ENCODE data around the gene FLRT1. TPM values are rescaled to one million over a fixed set of nuclear protein-coding genes. Genes with fewer than 3 reads are reported as not detected.

Gene FLRT1
- total RNA-seq, 2 donors from 2014 or later = not detected

GRCh38 chr11:64018310-64018709 is 17.4 kb upstream of the FLRT1 start:
- Mint-ChIP-seq H3K4me3 (no peak overlapping the region), H3K27ac (no peak overlapping the region), H3K4me1 (peaks cover 12% of the 10 kb centered on the region), H3K9me3 (no peaks in the 10 kb centered on the region), H3K36me3 (ENCODE audit: low read depth) (no peaks in the 10 kb centered on the region), H3K27me3 (ENCODE audit: insufficient read depth) (peaks cover 54% of the 10 kb centered on the region)
- Histone ChIP-seq H3K4me3 (ENCODE audit: low read length) (no peak overlapping the region), H3K4me1 (ENCODE audit: control insufficient read depth, insufficient read depth, low read length) (peaks cover 3% of the 10 kb centered on the region), H3K27me3 (ENCODE audit: control insufficient read depth, insufficient read depth, low read length, poor library complexity, severe bottlenecking) (no peaks in the 10 kb centered on the region), H3K36me3 (ENCODE audit: control insufficient read depth, insufficient read depth, low read length) (no peaks in the 10 kb centered on the region), H3K9ac (ENCODE audit: extremely low read depth, low read length, poor library complexity, severe bottlenecking) (no peak overlapping the region), H3K27ac (ENCODE audit: low read depth, low read length) (no peak overlapping the region), H3K9me3 (ENCODE audit: control insufficient read depth, low read length) (no peaks in the 10 kb centered on the region)
- no peak for DNase-seq
- TF ChIP-seq, protein P1, sequence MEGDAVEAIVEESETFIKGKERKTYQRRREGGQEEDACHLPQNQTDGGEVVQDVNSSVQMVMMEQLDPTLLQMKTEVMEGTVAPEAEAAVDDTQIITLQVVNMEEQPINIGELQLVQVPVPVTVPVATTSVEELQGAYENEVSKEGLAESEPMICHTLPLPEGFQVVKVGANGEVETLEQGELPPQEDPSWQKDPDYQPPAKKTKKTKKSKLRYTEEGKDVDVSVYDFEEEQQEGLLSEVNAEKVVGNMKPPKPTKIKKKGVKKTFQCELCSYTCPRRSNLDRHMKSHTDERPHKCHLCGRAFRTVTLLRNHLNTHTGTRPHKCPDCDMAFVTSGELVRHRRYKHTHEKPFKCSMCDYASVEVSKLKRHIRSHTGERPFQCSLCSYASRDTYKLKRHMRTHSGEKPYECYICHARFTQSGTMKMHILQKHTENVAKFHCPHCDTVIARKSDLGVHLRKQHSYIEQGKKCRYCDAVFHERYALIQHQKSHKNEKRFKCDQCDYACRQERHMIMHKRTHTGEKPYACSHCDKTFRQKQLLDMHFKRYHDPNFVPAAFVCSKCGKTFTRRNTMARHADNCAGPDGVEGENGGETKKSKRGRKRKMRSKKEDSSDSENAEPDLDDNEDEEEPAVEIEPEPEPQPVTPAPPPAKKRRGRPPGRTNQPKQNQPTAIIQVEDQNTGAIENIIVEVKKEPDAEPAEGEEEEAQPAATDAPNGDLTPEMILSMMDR (conservative IDR thresholded peaks at IDR 0.05) = no peak
- WGBS, 2 experiments (ENCODE audit: insufficient coverage in 1 of 2, insufficient read length in 1 of 2) = 95 to 97% methylated on average over 5 to 8 of the region's 8 CpGs

GRCh38 chr11:64019106-64020037 is 16.4 kb upstream of the FLRT1 start:
- Mint-ChIP-seq H3K27me3 (ENCODE audit: insufficient read depth) (peaks cover 51% of the 10 kb centered on the region), H3K9me3 (no peaks in the 10 kb centered on the region), H3K27ac (no peak overlapping the region), H3K4me3 (no peak overlapping the region), H3K4me1 (peaks cover 12% of the 10 kb centered on the region), H3K36me3 (ENCODE audit: low read depth) (no peaks in the 10 kb centered on the region)
- no peaks in the 10 kb centered on the region for H3K36me3 ChIP-seq (ENCODE audit: control insufficient read depth, insufficient read depth, low read length)
- no peak for DNase-seq
- H3K4me3 ChIP-seq (ENCODE audit: low read length) = no peak overlapping the region
- H3K9me3 ChIP-seq (ENCODE audit: control insufficient read depth, low read length) = no peaks in the 10 kb centered on the region
- H3K27me3 ChIP-seq (ENCODE audit: control insufficient read depth, insufficient read depth, low read length, poor library complexity, severe bottlenecking) = no peaks in the 10 kb centered on the region
- TF ChIP-seq, protein P1 (conservative IDR thresholded peaks at IDR 0.05) = no peak
- WGBS, 2 experiments (ENCODE audit: insufficient coverage in 1 of 2, insufficient read length in 1 of 2) = 89 to 90% methylated on average over 7 to 27 of the region's 27 CpGs
- no peak overlapping the region for H3K27ac ChIP-seq (ENCODE audit: low read depth, low read length)
- H3K9ac ChIP-seq (ENCODE audit: extremely low read depth, low read length, poor library complexity, severe bottlenecking) = no peak overlapping the region
- peaks cover 3% of the 10 kb centered on the region for H3K4me1 ChIP-seq (ENCODE audit: control insufficient read depth, insufficient read depth, low read length)

GRCh38 chr11:64020976-64021756 is 14.6 kb upstream of the FLRT1 start:
- Mint-ChIP-seq H3K9me3 (no peaks in the 10 kb centered on the region), H3K27ac (no peak overlapping the region), H3K36me3 (ENCODE audit: low read depth) (no peaks in the 10 kb centered on the region), H3K27me3 (ENCODE audit: insufficient read depth) (peaks cover 41% of the 10 kb centered on the region), H3K4me3 (no peak overlapping the region), H3K4me1 (peaks cover 17% of the 10 kb centered on the region)
- peaks cover 3% of the 10 kb centered on the region for H3K4me1 ChIP-seq (ENCODE audit: control insufficient read depth, insufficient read depth, low read length)
- 76 to 85% methylated on average over 14 to 22 of the region's 22 CpGs for WGBS, 2 experiments (ENCODE audit: insufficient coverage in 1 of 2, insufficient read length in 1 of 2)
- H3K27ac ChIP-seq (ENCODE audit: low read depth, low read length) = no peak overlapping the region
- no peak overlapping the region for H3K4me3 ChIP-seq (ENCODE audit: low read length)
- H3K9ac ChIP-seq (ENCODE audit: extremely low read depth, low read length, poor library complexity, severe bottlenecking) = no peak overlapping the region
- H3K36me3 ChIP-seq (ENCODE audit: control insufficient read depth, insufficient read depth, low read length) = no peaks in the 10 kb centered on the region
- no peaks in the 10 kb centered on the region for H3K9me3 ChIP-seq (ENCODE audit: control insufficient read depth, low read length)
- H3K27me3 ChIP-seq (ENCODE audit: control insufficient read depth, insufficient read depth, low read length, poor library complexity, severe bottlenecking) = no peaks in the 10 kb centered on the region
- TF ChIP-seq, protein P1 (conservative IDR thresholded peaks at IDR 0.05) = no peak
- no peak for DNase-seq
